HCT116 (cell line): ENCODE results near the gene ELF2.

Experiments
- ATF3 ChIP-seq: IDR thresholded peaks from 2 replicates; pipeline ENCODE4 v1.6.1; 2012
- CEBPB ChIP-seq: IDR thresholded peaks from 2 replicates; pipeline ENCODE4 v1.6.1; 2012; ENCODE audit warnings: low read depth
- CTCF ChIP-seq, 3 experiments: fragments of 200-600 bp in 1 of 3; sonication (generic) in 1 of 3; IDR thresholded peaks in 2 of 3; conservative IDR thresholded peaks in 1 of 3; 2 replicates each; pipeline ENCODE4 v1.5.1; 2012 to 2017; ENCODE audit warnings: low read depth in 2 of 3, low read length in 2 of 3, antibody characterized with exemption in 1 of 3, borderline replicate concordance in 1 of 3, control low read depth in 1 of 3, mild to moderate bottlenecking in 1 of 3, mixed read lengths in 1 of 3, mixed run types in 1 of 3, moderate library complexity in 1 of 3; ENCODE audit not compliant: insufficient read depth in 1 of 3
- EZH2 ChIP-seq: fragments of 200-600 bp; sonication (generic); IDR thresholded peaks from 2 replicates; pipeline ENCODE4 v1.6.1; 2017; ENCODE audit warnings: antibody characterized with exemption, mixed run types
- EZH2phosphoT487 ChIP-seq: fragments of 200-600 bp; IDR thresholded peaks from 2 replicates; pipeline ENCODE4 v1.6.1; 2018; ENCODE audit warnings: antibody characterized with exemption, borderline replicate concordance
- JUND ChIP-seq: IDR thresholded peaks from 2 replicates; pipeline ENCODE4 v1.6.1; 2012
- MAX ChIP-seq: IDR thresholded peaks from 2 replicates; pipeline ENCODE4 v1.6.1; 2012
- POLR2A ChIP-seq: IDR thresholded peaks from 2 replicates; pipeline ENCODE4 v1.7.0; 2011; ENCODE audit warnings: borderline replicate concordance; ENCODE audit not compliant: insufficient read depth, insufficient read length; ENCODE audit errors: extremely low read depth
- POLR2AphosphoS5 ChIP-seq: IDR thresholded peaks from 2 replicates; pipeline ENCODE4 v1.6.1; 2011; ENCODE audit warnings: mild to moderate bottlenecking, low read depth, low read length, moderate library complexity
- REST ChIP-seq: IDR thresholded peaks from 2 replicates; pipeline ENCODE4 v1.6.1; 2012; ENCODE audit warnings: low read depth
- SP1 ChIP-seq: IDR thresholded peaks from 2 replicates; pipeline ENCODE4 v1.6.1; 2012; ENCODE audit warnings: low read depth
- TCF7L2 ChIP-seq: IDR thresholded peaks from 2 replicates; pipeline ENCODE4 v1.7.0; 2011; ENCODE audit warnings: borderline replicate concordance, inconsistent platforms; ENCODE audit not compliant: insufficient read depth, insufficient read length; ENCODE audit errors: extremely low read depth
- YY1 ChIP-seq: IDR thresholded peaks from 2 replicates; pipeline ENCODE4 v1.6.1; 2011; ENCODE audit warnings: low read length, low read depth, moderate library complexity, mild to moderate bottlenecking; ENCODE audit not compliant: insufficient replicate concordance; ENCODE audit errors: extremely low read depth
- ZNF274 ChIP-seq: fragments of 200-500 bp; sonication (Bioruptor generic); IDR thresholded peaks from 2 replicates; pipeline ENCODE4 v1.6.1; 2014; ENCODE audit warnings: mild to moderate bottlenecking, low read depth, low read length, inconsistent platforms

- TF ChIP-seq REST (no peak), CEBPB (no peak), EZH2 (no peak), POLR2A (no peak), CTCF (IDR thresholded peaks at IDR 0.05 in 2 of 3, conservative IDR thresholded peaks at IDR 0.05 in 1 of 3; ENCODE audit: borderline replicate concordance in 1 of 3, insufficient read depth in 1 of 3, low read depth in 2 of 3, low read length in 2 of 3) (peak in 2 of 3 experiments; percentile 21 to 59; a peak in 3 of 6 replicates), POLR2AphosphoS5 (no peak), YY1 (no peak), EZH2phosphoT487 (no peak), ATF3 (no peak), MAX (no peak), TCF7L2 (no peak), JUND (no peak), SP1 (no peak), ZNF274 (no peak)
These were observed 91.9 kb downstream of the ELF2 start for GRCh38 chr4:139085141-139085540.
